CD4-positive, alpha-beta T cell treated with Interleukin-1 beta for 1 hour (primary cell): ENCODE results near the gene GGT6.
"Not testable (repeated sequence)": the region's sequence is repeated elsewhere in the genome, so short reads cannot be mapped to it uniquely, and the experiment has no call there.

Experiments used
- DNase-seq, 2 donors: peaks; one replicate each; pipeline ENCODE4 v3.0.0-alpha.2; 2020 to 2022

GGT6 gene

DNA sequence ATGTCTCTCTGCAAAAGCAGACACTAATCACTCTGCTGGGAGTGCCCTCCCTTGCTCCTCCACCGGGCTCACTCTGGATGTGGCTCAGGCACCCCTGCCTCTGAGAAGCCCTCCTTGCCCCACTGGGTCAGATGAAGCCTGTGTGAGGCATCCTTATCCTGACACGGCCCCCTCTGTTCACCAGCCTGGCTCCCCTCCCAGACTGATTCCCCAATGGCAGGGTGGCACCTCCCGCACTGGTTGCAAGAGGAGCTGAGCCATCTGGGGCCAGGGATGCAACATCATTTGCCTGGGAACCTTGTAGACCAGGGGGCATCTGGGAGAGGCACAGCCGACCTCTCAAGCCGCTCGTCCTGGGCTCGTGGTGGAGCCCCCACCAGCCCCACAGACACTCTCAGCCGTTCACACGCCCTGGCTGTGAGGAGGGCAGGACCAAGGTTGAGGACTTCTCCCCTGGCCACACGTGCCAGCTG, 30.6 kb upstream of the GGT6 start:
- no peak for DNase-seq

DNA sequence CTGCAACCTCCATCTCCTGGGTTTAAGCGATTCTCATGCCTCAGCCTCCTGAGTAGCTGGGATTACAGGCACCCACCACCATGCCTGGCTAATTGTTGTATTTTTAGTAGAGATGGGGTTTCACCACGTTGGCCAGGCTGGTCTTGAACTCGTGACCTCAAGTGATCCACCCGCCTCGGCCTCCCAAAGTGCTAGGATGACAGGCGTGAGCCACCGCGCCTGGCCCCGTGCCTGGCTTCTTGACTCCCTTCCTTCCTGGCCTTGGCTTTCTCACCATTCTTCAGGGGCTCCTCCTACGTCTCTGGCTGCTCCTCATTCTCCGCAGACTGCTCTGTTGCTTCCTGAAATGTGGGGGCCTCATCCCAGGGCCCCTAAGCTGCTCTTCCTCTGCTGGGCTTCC, 29.7 kb upstream of the GGT6 start:
- DNase-seq = not testable (repeated sequence)

DNA sequence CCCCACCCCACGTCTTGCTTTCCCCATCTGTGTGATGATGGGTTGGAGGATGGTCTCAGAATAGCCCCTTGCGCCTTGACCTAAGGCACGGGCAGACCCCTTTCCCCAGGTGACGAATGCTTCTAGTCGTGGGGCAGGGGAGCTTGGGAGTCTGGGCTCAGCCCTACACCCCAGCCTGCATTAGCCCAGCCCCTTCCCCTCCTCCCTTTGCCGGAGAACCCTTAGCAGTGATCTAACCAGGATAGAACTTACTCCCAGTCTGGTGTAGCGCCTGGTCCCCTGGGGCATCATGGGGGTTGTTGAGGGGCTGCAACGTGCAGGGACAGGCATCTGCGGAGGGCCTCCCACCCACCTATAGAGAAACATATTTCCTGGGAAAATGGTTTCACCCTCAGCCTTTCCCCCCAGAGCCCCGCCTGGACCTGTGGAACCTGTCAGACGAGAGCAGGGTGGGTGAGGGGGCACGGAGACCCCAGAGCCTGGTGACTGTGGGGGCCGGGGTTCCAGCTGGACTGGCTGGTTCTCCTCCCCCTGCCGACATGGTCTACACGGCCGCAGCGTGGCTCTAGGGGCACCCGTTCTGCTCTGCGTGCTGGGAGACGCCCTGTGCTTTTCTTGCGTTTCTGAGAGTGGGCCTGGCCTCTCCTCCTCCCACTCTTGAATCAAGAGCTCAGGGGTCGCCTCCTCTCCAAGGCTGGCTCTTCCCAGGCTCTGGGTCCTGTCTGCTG, 28.7 kb upstream of the GGT6 start:
- no peak for DNase-seq

DNA sequence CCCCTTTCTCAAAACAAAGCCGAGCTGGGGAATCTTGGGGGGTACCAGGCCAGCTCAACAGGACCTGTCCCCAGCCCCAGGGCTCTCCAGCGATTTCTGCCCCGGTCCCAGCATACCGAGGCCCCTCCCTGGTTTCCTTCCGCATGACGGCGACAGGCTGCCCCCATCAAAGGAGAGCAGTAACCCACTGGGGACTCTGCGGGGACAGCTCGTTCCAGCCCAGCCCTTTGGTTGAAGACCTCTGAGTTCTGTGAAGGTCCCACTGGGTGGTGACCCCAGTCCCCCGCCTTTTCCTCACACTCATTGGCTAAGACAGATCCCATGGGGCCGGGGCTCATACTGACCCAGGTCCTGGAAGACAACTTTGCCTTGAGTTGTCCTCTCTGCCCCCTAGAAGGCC, 28.0 kb upstream of the GGT6 start:
- no peak for DNase-seq

DNA sequence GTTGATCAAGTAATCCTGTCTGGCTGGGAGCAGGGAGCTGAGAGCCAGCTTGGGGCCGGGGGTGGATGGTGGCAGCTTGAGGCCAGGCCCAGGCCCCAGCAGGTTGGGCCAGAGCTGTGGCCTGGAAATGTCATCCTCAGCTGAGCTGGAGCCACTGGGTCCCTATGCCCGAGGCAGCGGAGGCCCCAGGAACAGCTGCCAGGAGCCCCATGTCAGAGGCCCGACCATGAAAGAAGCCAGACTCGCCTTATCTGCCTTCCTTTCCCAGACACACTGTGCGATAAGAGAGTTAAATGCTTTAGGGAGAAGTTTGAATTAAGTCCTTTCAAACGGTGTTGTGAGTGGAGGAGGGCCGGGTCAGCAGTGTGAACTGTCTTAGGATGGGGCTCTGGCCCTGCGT, 27.4 kb upstream of the GGT6 start:
- DNase-seq = no peak

DNA sequence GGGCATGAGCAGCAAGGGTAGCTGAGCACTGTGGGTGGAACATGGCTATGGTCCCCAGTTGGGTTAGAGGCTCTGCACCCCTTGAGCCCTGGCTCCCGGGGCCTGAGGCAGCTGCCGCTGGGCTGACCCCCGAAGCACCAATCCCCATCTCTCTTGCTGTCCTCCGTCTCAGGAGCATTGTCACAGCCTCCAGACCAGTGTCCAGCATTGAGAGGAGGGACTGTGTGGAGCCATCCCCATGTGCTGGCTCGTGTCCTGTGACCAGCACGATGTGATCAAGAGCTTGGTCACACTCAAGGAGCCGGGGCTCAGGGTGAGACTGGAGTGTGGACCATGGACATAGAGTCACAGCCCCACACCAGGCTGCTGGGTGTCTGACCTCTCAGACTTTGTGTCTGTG, 26.8 kb upstream of the GGT6 start:
- DNase-seq = no peak

DNA sequence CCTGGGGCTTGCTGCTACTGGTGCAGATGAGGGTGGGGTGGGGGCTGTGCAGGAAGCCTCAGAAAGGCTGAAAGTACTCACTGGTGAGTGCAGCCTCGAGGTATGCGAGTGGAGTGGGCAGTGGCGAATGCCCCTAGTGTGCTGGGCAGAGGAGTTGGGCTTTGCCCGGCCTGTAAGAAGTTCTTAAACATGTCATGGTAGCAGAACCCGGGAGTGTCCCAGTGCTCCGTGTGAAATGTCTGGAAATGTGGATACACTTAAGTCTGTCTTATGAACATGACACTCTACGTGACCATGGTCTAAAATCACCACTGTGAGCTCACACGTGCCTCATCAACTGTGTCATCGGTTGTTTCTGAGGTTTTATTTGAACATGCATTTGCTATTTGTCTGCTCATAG, 25.7 kb upstream of the GGT6 start:
- DNase-seq = no peak

DNA sequence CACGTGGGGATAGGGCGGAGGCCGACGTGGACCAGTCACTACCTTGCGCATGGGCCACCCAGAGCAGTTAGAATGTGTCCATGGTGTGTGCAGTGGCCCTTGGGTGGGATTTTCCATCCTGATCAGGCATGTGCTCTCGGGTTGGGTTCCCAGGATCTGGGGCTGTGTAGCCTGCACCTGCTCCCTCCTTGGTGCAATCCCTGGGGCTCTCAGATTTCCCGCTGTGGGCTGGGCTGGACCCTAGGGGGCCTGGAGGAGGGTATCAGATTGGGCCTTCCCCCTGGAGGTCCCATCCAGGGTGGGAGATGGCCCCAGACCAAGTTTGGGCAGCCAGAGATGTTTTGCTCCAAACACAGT, 25.2 kb upstream of the GGT6 start:
- DNase-seq = no peak

DNA sequence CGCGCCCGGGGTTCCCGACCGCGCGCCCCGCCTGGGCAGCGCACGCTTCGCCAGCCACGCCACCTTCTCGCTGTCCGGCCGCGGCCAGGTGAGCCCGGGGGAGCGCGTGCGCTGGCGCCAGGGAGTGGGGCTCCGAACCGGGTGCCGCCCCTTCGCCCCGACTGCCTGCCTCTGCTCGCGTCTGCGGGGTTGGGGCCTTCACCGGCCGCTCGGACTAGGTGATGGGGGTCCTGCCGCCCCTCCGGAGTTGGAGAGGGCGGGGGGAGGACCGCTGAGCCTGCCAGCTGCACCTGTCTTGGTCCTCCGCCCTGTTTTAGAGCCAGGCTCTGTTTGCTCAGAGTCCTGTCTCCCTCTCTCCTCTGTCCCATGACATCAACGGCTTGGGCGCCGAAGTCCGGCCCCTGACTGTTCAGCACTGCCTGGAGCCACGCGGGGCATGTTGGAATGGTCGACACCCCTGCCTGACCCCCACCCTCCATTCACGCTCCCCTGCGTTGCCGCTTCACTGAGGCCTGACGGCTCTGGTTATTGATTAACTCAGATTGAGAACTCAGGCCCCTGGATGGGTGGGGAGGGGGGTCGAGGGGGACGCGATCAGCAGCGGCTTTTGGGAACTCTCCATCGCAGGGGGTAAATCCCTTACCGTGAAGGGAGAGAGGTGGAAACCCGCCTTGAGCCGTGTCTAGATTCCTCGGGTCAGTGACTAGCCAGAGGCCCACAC, 24.7 kb upstream of the GGT6 start:
- DNase-seq = no peak

DNA sequence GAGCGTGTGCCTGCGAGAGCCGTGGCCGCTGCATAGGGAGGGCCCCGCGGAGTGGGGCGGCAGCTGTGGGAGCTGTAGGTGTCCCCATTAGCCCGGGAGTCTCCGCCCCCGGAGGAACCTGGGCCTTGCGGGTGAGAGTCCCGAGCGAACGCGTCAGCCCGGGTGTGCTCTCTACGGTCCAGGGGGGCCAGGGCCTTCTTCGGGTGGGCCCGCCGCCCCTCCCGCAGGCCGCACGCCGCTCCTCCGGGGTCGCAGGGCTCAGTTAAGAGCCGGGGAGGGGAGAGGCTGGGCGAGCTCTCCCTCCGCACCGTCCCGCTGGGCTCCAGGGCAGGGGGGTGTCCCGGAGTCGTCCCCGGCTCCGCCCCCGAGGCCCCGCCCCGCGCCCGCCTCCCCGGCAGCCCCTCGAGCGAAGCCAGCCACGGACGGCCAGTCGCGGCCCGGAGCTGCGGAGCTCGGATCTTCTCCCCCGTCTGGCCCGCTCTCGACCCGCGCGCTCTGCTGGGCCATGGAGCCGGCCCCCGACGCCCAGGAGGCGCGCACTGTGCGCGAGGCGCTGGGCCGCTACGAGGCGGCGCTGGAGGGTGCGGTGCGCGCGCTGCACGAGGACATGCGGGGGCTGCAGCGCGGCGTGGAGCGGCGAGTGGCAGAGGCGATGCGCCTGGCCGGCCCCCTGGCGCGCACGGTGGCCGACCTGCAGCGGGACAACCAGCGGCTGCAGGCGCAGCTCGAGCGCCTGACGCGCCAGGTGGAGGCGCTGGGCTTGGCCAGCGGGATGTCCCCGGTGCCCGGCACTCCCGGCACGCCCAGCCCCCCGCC, 23.9 kb upstream of the GGT6 start, which contains the start of gene SMTNL2:
TSS of gene SMTNL2 (plus strand) at position 429 of the 816 bp plus-strand sequence. CDS start at position 506, 77 bp downstream.
- DNase-seq = peak in 1 of 2 donors; percentile 13

DNA sequence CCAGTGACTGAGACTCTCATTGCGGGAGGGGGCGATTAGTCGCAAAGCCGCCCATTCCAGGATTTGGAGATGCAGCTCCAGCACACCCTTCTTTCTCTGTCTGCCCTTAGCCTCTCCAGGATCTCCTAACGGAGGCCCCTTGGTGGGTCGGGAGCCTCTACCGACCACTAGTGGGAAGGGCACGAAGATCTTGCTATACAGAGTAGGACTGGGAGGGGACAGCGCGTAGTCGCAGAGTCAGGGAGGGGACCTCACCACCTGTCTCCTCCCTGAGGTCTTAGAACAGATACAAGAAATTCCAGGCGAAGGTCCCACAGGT, 23.4 kb upstream of the GGT6 start:
- no peak for DNase-seq

DNA sequence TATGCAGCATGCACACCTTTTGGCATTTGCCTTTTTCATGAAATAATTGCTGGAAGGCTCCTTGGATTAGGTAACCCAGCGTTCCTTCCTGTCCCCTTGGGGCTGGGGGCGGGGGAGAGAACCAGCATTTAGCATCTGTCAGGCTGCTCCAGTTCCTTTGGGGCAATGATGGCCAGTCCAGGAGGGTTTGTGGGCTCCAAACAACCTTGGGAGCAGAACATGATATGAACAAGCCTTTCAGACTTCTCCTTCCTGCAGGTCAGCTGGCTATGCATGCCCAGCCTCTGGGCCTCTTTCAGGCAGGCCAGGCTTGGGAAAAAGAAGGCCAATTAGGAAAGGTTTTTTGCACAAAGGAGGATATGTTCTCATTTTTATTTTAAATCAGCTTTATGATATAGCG, 22.8 kb upstream of the GGT6 start:
- no peak for DNase-seq

DNA sequence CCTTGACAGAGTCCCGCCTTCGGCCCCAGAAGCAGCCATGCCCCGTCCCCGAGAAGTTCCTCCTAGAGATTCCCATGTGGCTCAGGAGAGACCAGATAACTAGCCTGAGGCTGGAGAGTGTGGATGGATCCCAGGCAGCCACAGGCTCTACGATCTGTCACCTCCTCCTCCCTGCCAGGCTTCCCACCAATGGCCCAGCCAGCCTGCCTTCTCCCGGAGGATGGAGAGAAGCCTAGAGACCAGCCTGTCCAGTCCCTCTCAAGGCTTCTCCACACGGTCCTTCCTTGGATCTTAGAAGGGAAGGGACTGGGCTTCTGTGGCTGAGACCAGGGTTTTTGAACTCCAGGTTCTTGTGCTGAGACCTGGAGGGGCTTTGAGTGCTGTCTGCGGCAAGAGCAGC, 22.3 kb upstream of the GGT6 start:
- DNase-seq = no peak

DNA sequence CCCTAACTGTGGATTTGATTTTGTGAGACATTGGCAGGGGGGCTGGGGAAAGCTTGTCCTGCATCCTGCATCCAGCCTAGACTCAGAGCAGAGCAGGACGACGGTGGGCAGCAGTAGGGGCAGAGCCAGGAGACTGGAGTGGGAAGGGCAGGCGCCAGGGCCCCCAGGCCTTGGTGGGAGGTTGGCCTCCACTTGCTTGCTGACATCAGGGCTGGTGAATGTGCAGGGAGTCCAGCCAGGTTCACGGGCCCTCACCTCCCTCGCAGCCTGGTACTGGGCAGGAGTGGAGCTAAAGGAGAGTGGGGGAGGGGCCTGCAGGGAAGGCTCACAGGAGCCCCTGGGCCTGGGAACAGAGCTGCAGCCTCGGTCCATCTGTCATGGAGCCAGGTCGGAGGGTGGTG, 21.7 kb upstream of the GGT6 start:
- no peak for DNase-seq

DNA sequence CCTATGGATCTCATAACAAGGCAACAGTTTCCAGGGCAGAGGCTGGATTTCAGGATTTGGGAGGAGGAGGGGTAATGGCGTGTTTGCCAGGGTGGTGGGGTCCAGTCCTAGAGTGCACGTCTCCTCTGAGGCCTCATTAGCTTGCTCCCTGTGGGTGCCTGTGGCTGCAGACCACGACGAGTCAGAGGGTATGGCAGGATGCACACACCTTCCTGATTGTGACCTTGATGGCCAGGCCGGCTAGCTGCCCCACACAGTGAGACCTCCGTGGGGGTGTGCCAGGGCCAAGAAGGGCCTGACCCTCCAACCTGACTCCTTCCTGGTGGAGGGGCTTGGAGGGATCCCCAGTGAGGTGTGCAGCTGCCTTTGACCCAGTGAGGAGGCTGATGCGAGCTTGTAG, 19.9 kb upstream of the GGT6 start:
- DNase-seq = no peak

DNA sequence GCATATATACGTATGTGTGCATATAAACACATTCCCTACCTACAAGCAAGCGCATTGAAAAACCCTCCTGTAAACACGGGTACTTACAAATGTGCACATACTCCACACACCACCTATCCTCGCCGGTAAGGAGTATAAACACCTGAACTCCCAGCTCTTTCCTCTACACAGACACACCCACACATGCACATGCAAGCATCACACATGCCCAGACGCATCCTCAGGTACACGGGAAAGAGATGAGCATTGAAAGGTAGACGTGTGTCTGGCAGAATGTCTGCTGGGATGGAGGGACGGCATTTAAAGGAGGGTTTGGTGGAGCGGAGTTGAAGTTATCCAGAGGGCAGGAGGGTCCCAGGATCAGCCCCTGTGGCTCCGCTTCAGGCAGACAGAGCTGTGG, 19.3 kb upstream of the GGT6 start:
- no peak for DNase-seq

DNA sequence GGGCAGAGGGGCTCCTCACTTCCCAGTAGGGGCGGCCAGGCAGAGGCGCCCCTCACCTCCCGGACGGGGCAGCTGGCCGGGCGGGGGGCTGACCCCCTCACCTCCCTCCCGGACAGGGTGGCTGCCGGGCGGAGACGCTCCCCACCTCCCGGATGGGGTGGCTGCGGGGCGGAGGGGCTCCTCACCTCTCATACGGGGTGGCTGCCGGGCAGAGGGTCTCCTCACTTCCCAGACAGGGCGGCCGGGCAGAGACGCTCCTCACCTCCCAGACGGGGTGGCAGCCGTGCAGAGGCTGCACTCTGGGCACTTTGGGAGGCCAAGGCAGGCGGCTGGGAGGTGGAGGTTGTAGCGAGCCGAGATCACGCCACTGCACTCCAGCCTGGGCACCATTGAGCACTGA, 18.0 kb upstream of the GGT6 start:
- DNase-seq = not testable (repeated sequence)

DNA sequence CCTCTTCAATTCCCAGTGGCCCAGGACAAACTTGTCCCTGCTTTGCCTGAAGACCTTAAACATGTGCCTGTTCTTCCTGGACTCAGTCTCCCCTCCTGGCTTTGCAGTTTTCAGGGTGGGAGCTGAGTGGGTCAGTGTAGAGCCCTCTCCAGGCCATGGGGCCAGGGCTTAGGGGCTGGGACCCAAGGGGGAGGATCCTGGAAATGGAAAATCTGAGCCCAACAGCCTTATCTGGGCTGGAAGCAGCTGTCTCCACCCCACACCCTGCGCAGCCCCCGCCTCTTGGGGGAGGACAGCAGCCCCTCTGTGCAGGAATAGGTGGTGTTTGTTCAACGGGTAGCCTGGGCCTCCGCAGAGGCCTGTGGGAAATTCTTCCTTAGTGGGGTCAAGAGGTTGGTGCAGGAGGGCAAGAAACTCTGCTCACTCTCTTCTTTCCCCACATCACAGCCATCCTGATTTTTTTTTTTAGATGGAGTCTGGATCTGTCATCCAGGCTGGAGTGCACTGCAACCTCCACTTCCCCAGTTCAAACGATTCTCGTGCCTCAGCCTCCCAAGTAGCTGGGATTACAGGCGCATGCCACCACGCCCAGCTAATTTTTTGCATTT, 17.1 kb upstream of the GGT6 start:
- no peak for DNase-seq

DNA sequence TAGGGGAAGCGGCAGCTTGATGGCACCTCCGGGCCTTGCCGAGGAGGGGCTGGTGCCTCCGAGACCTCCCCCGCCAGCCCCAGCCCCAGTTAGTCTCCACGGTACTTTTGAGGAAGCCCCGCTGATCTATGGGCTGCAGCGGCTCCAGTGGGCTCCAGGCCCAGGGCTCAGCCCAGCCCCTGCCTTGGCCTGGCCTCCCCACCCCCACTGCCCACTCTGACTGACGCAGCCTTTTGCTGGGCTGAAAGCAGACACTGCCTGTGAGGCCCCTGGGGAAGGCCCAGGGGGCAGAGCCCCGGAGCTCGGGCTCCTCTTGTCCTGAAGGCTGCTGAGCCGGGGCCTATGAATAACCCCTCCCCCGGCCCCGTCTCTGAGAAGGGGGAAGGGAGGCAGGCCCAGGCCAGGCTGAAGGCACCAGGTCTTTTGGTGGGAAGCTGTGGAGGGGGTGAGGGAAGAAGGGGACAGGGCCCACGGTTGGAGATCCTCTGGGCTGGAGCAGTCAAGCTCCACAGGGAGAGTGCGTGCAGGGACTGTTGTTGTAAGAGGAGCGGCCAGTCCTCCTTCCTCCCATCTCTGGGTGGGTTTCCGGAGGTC, 16.4 kb upstream of the GGT6 start:
- no peak for DNase-seq

DNA sequence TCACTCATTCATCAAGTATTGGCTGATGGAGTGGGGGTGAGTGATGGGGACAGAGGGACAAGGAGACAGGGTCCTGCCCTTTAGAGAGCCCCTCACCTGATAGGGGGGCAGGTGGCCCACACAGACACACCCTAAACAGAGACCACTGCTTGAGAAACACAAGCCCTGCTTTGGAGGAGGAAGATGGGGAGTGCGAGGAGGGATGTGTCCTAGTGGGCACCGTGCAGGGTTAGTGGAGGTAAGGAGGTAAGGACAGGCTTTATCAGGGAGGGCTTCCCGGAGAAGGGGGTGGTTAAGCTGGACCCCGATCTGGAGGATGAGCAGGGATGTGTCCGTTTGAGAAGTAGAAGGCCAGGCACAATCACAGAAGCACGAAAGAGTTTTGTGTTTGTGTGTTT, 15.8 kb upstream of the GGT6 start:
- no peak for DNase-seq

DNA sequence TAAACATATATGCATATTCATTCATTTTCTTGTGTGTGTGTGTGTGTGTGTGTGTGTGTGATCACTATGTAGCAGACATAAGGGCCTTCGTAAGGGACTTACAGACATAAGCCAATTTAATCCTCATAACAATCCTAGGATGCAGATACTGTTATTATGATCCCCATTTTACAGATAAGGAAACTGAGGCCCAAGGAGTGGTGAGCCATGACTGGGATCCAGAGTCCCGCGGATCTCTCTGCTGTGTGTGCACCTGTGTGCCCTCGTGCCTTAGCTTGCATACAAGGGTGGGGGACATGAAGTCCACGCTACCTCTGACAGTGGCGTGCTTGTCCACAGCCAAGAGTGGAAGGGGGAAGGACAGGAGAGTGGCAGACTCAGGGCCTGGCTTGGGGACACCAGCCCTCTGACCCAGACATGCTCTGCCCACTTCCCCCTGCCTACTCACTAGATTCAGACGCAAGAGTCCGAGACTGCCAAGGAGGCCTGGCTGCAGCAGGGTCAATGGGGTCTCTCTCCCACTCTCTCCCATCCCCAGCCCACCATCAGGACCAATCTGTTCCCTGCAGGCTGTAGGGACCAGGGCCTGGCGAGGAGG, 14.2 kb upstream of the GGT6 start:
- no peak for DNase-seq

DNA sequence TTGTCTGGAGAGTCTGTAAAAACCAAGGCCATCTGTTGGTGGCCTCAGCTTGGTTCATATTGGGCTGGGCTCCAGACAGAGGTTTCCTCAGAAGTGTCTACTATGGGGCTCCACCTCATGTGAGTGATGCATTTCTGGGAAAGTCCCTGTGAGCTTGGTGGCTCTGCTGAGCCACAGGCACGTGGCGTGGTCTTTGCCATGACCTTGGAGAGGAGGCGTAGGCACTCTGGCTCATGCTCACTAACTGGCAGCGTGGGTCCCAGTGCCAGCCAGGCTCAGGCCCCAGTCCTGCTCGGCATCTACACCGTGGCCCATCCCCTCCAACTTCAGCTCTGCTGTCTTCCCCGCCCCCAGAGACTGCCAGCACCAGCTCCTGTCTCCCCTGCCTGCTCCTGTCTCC, 13.3 kb upstream of the GGT6 start:
- DNase-seq = peak; percentile 38 to 51

DNA sequence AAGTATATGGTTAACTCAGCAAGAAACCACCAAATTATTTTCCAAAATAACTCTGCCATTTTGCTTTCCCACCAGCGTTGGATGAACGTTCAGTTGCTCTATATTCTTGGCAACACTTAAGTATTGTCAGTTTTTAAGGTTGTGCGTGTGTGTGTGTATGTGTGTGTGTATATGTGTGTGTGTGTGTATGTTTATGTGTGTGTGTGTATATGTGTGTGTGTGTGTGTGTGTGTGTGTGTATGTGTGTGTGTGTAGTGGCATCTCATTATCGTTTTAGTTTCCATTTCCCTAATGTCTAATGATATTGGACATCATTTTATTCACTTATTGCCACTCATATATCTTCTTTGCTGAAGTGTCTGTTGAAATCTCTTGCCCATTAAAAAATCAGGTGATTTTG, 12.7 kb upstream of the GGT6 start:
- DNase-seq = no peak
